ENCODE data around the gene WNT9B.

The WNT9B gene

GRCh38 chr17:46851029-46851741 is at the start of gene WNT9B:
Gene WNT9B (plus strand): TSS chr17:46851583. CDS start chr17:46851639, 56 bp downstream.
- no peak for DNase-seq

GRCh38 chr17:46802800-46803199 is 48.6 kb upstream of the WNT9B start:
- DNase-seq, result no peak

DNA sequence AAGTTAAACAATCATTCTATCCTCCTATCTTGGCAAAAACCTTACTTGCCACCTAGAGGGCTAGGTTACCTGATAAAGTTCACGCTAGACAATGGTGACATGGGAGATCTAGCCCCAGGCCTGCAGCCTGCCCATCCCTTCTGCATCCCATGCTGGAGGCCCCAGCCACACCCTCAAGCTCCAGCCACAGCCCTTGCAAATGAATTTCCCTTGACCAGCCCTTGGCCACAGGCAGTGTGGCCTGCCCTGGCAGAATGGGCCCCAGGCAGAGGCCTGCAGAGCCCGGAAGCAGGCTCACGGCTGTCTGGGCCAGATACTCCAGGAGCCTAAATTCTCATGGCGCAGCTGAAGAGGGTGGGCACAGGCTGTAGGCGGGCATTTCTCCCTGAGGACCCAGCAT is 47.8 kb upstream of the WNT9B start:
- no peak for DNase-seq

GRCh38 chr17:46805771-46806170 is 45.6 kb upstream of the WNT9B start:
- DNase-seq, result no peak

- DNase-seq, result no peak
Measured at GRCh38 chr17:46809110-46809571, 42.2 kb upstream of the WNT9B start.

DNA sequence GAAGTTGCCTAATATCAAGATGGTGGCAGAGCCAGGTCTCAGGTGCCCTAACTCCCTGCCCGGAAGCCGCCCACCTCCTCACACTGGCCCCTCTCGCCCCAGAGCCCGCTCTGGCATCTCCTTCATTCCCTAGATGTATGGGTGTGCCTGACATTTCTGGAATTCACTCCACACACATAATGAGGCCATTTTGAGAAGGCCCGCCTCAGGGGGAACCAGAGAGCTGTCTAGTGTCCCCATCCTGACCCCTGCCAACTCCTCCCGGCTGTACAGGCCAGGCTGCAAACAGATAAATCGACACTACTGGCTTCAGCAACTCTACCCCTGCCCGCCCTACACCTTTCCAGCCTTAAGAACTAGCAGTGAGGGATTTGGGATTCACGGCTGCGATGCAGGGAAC is 40.5 kb upstream of the WNT9B start:
- peak; percentile 25 for DNase-seq

DNA sequence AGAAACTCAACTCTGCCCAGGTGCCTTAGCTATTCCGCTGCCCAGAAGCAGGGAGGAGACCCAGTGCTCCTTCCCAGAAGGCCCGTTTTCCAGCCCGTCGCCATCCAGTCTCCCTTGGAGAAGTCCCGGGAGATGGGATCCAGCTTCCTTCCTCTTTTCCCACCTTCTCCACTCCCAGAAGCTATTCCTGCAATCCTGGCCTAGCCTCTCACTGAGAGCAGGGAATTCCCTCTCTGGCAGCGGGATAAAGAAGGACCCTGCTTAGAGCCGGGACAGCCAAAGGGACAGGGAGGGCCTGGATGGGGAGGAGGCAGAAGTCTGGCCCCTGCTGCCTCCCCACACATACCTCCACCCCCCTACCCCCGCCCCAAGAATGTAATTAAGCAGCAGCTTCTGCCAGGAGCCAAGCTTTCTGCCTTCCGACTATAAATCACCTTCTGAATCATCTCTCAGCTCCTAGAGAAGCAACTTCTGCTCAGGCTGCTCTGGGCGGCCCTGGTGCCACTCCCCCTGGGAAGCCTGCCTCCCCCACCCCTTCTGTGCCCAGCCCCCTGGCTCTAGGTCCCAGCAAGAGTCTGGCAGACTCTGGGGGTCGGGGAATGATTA is 39.3 kb upstream of the WNT9B start:
- DNase-seq, result peak; percentile 92

- DNase-seq, result no peak
Measured at GRCh38 chr17:46812624-46813318, 38.6 kb upstream of the WNT9B start.

DNA sequence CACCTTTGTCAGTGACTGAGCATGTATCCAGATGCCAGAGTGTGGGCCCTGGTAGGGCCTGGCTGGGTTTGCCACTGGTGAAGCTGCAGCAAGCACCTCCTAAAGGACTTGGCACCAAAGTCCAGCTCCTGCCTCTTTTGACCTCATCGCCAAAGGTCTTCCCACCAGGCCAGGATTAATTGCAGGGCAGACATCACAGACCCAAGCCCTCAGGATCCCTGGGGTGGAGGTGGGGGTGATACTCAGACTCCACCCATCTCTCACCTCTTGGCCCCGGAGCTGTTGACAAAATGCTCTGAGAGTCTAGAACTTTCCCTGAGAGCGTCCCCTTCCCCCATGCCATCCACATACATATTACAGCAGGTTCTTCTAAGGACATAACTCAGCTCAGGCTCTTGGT is 37.5 kb upstream of the WNT9B start:
- no peak for DNase-seq

DNA sequence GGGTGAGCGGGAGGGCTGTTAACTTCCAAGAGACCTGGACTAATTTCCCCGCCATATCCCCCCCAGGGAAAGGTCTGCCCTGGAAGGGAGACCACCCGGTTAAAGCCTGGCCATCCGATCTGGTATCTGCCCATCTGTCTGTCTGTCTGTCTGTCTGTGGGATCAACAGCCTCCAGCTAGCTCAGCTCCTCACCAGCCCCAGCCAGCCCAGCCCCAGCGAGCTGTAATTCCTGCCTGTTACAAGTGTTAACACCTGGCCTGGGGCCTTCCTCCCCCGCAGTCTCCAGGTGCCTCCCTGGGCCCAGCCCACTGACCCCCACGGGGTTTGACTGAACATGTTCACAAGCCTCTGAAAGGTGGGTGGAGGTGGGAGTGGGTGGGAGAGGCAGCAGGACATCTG is 36.9 kb upstream of the WNT9B start:
- DNase-seq, result no peak

DNA sequence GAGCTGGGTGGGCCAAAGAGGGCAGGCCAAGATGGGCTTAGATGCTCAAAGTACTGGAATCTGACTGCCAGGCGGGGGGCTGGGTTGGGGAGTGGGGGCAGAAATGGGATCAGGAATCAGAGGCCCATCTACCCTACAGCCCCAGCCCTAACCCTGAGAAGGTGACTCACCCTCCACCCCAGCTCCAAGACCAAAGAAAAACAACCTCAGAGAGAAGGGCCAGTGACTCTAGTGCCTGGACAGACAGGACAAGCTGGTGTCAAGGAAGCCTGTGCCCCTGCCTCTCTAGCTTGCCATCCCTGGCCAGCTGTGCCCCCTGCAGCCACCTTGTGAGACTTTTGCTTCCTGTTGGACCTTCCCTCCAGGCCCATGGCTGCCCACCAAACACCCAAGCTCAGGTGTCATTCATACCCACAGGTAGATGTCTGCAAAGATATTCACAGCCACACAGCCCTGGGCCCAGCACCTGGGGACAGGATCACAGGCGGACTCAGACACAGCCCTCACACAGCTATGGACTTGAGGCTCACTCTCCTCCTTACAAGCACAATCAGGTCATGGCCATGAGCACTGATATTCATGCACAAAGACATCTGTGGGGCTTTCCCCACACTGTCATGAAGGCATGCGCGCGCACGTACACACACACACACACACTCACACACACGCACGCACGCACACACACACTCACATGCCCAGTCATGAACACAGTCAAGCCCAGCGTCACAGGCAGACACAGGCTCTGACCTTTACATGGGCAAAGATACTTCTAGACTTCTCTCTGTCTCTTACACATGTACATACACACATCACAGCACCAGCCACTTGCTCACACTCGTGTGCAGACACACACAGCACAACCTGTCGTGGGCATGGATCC is 35.7 kb upstream of the WNT9B start:
- DNase-seq, result no peak

GRCh38 chr17:46817151-46817900 is 34.1 kb upstream of the WNT9B start:
- no peak for DNase-seq

DNA sequence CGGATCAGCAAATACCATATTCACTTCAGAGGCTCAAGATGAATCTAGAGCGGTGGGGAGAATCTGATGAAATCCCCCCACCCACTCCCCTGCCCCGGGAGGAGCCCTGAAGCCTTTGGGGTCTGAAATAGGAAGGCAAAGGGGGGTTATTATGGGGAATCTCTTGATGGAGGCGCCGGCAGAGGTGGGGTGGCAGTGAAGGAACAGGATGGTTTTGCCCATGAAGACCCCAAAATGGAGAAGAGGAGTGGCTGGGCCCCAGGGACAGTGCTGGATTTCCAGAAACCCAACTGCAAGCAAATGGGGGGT is 33.5 kb upstream of the WNT9B start:
- no peak for DNase-seq

GRCh38 chr17:46818316-46818928 is 33.0 kb upstream of the WNT9B start, which contains the start of gene WNT3:
Gene WNT3 (minus strand): TSS chr17:46818692. CDS start chr17:46818597, 95 bp downstream.
- DNase-seq, result no peak

GRCh38 chr17:46818929-46819859 is 32.2 kb upstream of the WNT9B start:
- no peak for DNase-seq

- no peak for DNase-seq
Measured at GRCh38 chr17:46819906-46820351, 31.5 kb upstream of the WNT9B start.

GRCh38 chr17:46820592-46821450 is 30.6 kb upstream of the WNT9B start:
- no peak for DNase-seq

DNA sequence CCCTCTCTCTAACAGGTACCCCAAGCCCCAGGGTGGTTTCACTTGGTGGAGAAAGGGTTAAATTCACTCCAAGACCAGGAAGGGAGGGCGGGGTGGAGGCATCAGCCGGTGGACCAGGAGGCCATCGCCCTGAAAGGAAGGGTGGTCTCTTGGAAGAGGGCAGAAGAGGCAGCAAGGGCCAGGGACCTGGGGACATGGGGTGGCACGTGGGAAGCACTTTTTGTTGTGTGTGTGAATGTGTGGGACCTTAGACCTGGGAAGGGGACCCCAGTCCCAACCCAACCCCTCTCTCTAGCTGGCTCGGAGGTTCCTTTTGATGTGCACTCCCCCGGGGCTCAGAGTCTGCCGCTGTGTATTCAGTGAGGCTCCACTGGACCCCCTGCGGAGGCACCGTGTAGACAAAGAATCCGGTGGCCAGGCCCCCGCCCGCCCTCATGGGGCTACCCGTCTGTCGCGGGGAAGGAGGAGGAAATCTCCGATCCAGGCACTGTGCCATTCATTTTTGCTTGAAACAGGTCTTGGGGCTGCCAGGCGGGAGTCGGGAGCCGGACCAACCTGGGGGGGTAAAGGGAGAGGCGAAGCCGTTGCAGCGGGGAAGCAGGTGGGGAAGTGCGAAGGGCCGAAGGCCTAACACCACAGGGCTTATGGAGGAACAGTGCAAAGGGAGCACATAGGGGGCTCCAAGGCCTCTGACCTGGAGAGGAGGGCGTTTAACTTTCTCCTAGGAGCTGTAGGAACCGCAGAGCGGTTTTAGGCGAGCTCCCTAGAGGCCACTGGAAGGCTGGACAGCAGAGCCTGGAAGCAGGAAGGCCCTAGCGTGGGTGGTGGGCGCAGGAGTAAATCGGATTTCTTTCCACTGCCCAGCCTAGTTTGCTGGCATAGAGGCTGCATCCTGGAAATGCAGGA is 29.6 kb upstream of the WNT9B start:
- DNase-seq, result no peak

All from fibroblast of skin of right biceps (primary cell).